Right lobe of liver (tissue), 4 donors: Measurements from ENCODE around the gene NRCAM.

Source experiments
- CTCF ChIP-seq, 4 donors: fragments of 200-600 bp in 3 of 4; fragments of 450-650 bp in 1 of 4; IDR thresholded peaks; one replicate each; pipeline versions ENCODE4 v1.5.1 to v1.8.0; 2016 to 2022; ENCODE audit warnings: antibody characterized with exemption in 4 of 4, mild to moderate bottlenecking in 2 of 4
- POLR2A ChIP-seq: fragments of 450-650 bp; IDR thresholded peaks from one replicate; pipeline ENCODE4 v1.6.1; 2017; ENCODE audit warnings: antibody characterized with exemption, mild to moderate bottlenecking
- donor health status: DM: no; HTN: no; CAD: no.
- donor health status: DM: no; HTN: no; CAD: no.
- donor health status: DM: no; HTN: yes; CAD: no.

- TF ChIP-seq CTCF (IDR thresholded peaks at IDR 0.05) (no peak), POLR2A (no peak)
Measured at GRCh38 chr7:108120196-108120595, 336.0 kb downstream of the NRCAM start.
